Measurements from ENCODE around the gene KCND2. TPM values are rescaled to one million over a fixed set of nuclear protein-coding genes. Genes with fewer than 3 reads are reported as not detected.

Gene KCND2
- total RNA-seq, 1 donor from 2014 or later = 2.9 TPM

- Histone ChIP-seq H2AFZ (replicated peaks) (no peak overlapping the region), H3K4me1 (peaks cover 12% of the 10 kb centered on the region), H3K27ac (no peak overlapping the region), H3K36me3 (no peaks in the 10 kb centered on the region), H3K9ac (no peak overlapping the region), H3F3A (ENCODE audit: low read depth) (no peaks in the 10 kb centered on the region), H3K79me2 (ENCODE audit: low read depth) (no peaks in the 10 kb centered on the region), H3K4me2 (no peak overlapping the region), H4K20me1 (ENCODE audit: low read depth) (no peaks in the 10 kb centered on the region), H3K4me3 (no peak overlapping the region), H3K9me3 (ENCODE audit: low read depth) (no peaks in the 10 kb centered on the region), H3K27me3 (no peaks in the 10 kb centered on the region)
- Mint-ChIP-seq H3K27me3 (ENCODE audit: insufficient read depth, low read depth) (no peaks in the 10 kb centered on the region), H3K27ac (no peak overlapping the region), H3K4me3 (no peak overlapping the region), H3K4me1 (peaks cover 4% of the 10 kb centered on the region), H3K9me3 (no peaks in the 10 kb centered on the region), H3K36me3 (no peaks in the 10 kb centered on the region)
- no peak for DNase-seq (ENCODE audit: low spot score)
- TF ChIP-seq CTCF (IDR thresholded peaks at IDR 0.05) = no peak
- TF ChIP-seq EZH2phosphoT487 (IDR thresholded peaks at IDR 0.05) = no peak
- no peak for TF ChIP-seq EZH2 (IDR thresholded peaks at IDR 0.05)
These were observed 408.0 kb downstream of the KCND2 start for GRCh38 chr7:120680985-120681384.

- Histone ChIP-seq H3K27me3 (no peaks in the 10 kb centered on the region), H3K4me2 (peak overlapping the region; percentile 27), H3K4me1 (peaks cover 12% of the 10 kb centered on the region), H4K20me1 (ENCODE audit: low read depth) (no peaks in the 10 kb centered on the region), H3K79me2 (ENCODE audit: low read depth) (no peaks in the 10 kb centered on the region), H3F3A (ENCODE audit: low read depth) (no peaks in the 10 kb centered on the region), H3K9me3 (ENCODE audit: low read depth) (no peaks in the 10 kb centered on the region), H2AFZ (replicated peaks) (no peak overlapping the region), H3K9ac (no peak overlapping the region), H3K4me3 (no peak overlapping the region), H3K36me3 (no peaks in the 10 kb centered on the region), H3K27ac (no peak overlapping the region)
- no peak overlapping the region for H3K27ac Mint-ChIP-seq
- no peaks in the 10 kb centered on the region for H3K27me3 Mint-ChIP-seq (ENCODE audit: insufficient read depth, low read depth)
- DNase-seq (ENCODE audit: low spot score) = peak; percentile 21
- TF ChIP-seq EZH2phosphoT487 (IDR thresholded peaks at IDR 0.05) = no peak
- TF ChIP-seq EZH2 (IDR thresholded peaks at IDR 0.05) = no peak
- TF ChIP-seq CTCF (IDR thresholded peaks at IDR 0.05) = no peak
- H3K9me3 Mint-ChIP-seq = no peaks in the 10 kb centered on the region
- H3K4me1 Mint-ChIP-seq = peaks cover 12% of the 10 kb centered on the region
- no peak overlapping the region for H3K4me3 Mint-ChIP-seq
- no peaks in the 10 kb centered on the region for H3K36me3 Mint-ChIP-seq
These were observed 411.5 kb downstream of the KCND2 start for GRCh38 chr7:120684463-120684862.

GRCh38 chr7:120691915-120692314, 418.9 kb downstream of the KCND2 start:
- H3K27ac ChIP-seq = no peak overlapping the region
- no peaks in the 10 kb centered on the region for H3K27me3 ChIP-seq
- Mint-ChIP-seq H3K27ac (peak overlapping the region; percentile 62), H3K27me3 (ENCODE audit: insufficient read depth, low read depth) (peaks cover 2% of the 10 kb centered on the region), H3K9me3 (peaks cover 3% of the 10 kb centered on the region), H3K4me1 (peaks cover 29% of the 10 kb centered on the region), H3K4me3 (no peak overlapping the region), H3K36me3 (peaks cover 4% of the 10 kb centered on the region)
- H3K9me3 ChIP-seq (ENCODE audit: low read depth) = no peaks in the 10 kb centered on the region
- H4K20me1 ChIP-seq (ENCODE audit: low read depth) = no peaks in the 10 kb centered on the region
- no peak overlapping the region for H3K4me2 ChIP-seq
- H3F3A ChIP-seq (ENCODE audit: low read depth) = peaks cover 10% of the 10 kb centered on the region
- no peak overlapping the region for H3K9ac ChIP-seq
- H3K4me1 ChIP-seq = peaks cover 14% of the 10 kb centered on the region
- no peak for DNase-seq (ENCODE audit: low spot score)
- no peaks in the 10 kb centered on the region for H3K36me3 ChIP-seq
- no peak overlapping the region for H3K4me3 ChIP-seq
- TF ChIP-seq EZH2 (IDR thresholded peaks at IDR 0.05) = no peak
- TF ChIP-seq EZH2phosphoT487 (IDR thresholded peaks at IDR 0.05) = no peak
- TF ChIP-seq CTCF (IDR thresholded peaks at IDR 0.05) = no peak
- no peak overlapping the region for H2AFZ ChIP-seq (replicated peaks)
- H3K79me2 ChIP-seq (ENCODE audit: low read depth) = no peaks in the 10 kb centered on the region
